HepG2 (cell line): ENCODE results near the gene LTB4R2. TPM values are rescaled to one million over a fixed set of nuclear protein-coding genes. Genes with fewer than 3 reads are reported as not detected.

Experiments used
- AHR ChIP-seq: IDR thresholded peaks from 2 replicates; pipeline ENCODE4 v1.6.1; 2018; ENCODE audit warnings: missing genetic modification reagents, missing compliant biosample characterization
- ATF4 ChIP-seq, 2 experiments: fragments of 450-650 bp in 1 of 2; sonication (generic) in 1 of 2; formaldehyde crosslinking; IDR thresholded peaks; 2 replicates each; pipeline versions ENCODE4 v1.5.0 to v1.8.0; 2020 to 2022; ENCODE audit warnings: mild to moderate bottlenecking in 1 of 2, missing genetic modification reagents in 1 of 2
- BCLAF1 ChIP-seq: fragments of 450-650 bp; IDR thresholded peaks from 2 replicates; pipeline ENCODE4 v1.6.1; 2017; ENCODE audit warnings: mild to moderate bottlenecking
- GABPB1 ChIP-seq: IDR thresholded peaks from 2 replicates; pipeline ENCODE4 v1.6.1; 2016; ENCODE audit warnings: mild to moderate bottlenecking, missing genetic modification reagents, moderate library complexity, missing compliant biosample characterization
- HBP1 ChIP-seq: IDR thresholded peaks from 2 replicates; pipeline ENCODE4 v1.6.1; 2016; ENCODE audit warnings: low read depth, control low read depth
- HDAC1 ChIP-seq: sonication (generic); formaldehyde crosslinking; IDR thresholded peaks from 2 replicates; pipeline ENCODE4 v1.5.1; 2020; ENCODE audit warnings: mild to moderate bottlenecking, missing genetic modification reagents
- IKZF1 ChIP-seq: fragments of 450-650 bp; IDR thresholded peaks from 2 replicates; pipeline ENCODE4 v1.7.1; 2016
- KDM1A ChIP-seq: IDR thresholded peaks from 2 replicates; pipeline ENCODE4 v1.6.1; 2016; ENCODE audit warnings: missing compliant biosample characterization
- NFKB2 ChIP-seq: sonication (generic); formaldehyde crosslinking; IDR thresholded peaks from 2 replicates; pipeline ENCODE4 v1.4.0; 2020; ENCODE audit warnings: missing genetic modification reagents, borderline replicate concordance
- NFYB ChIP-seq: sonication (generic); formaldehyde crosslinking; IDR thresholded peaks from 2 replicates; pipeline ENCODE4 v1.4.0; 2020; ENCODE audit warnings: missing genetic modification reagents
- PITX1 ChIP-seq: sonication (generic); formaldehyde crosslinking; IDR thresholded peaks from 2 replicates; pipeline ENCODE4 v1.5.1; 2020; ENCODE audit warnings: mild to moderate bottlenecking, missing genetic modification reagents
- POLR2AphosphoS5 ChIP-seq: IDR thresholded peaks from 2 replicates; pipeline ENCODE4 v1.6.1; 2012; ENCODE audit warnings: low read depth, low read length
- TEF ChIP-seq: sonication (generic); formaldehyde crosslinking; IDR thresholded peaks from 2 replicates; pipeline ENCODE4 v1.5.0; 2020; ENCODE audit warnings: missing genetic modification reagents
- TERF1 ChIP-seq: sonication (generic); formaldehyde crosslinking; IDR thresholded peaks from 2 replicates; pipeline ENCODE4 v1.8.0; 2022; ENCODE audit warnings: mild to moderate bottlenecking, missing genetic modification reagents, moderate library complexity
- ZBTB2 ChIP-seq: sonication (generic); formaldehyde crosslinking; IDR thresholded peaks from 2 replicates; pipeline ENCODE4 v1.8.0; 2022; ENCODE audit warnings: low read depth, missing genetic modification reagents
- ZFP36L1 ChIP-seq: sonication (generic); formaldehyde crosslinking; IDR thresholded peaks from 2 replicates; pipeline ENCODE4 v1.8.0; 2022; ENCODE audit warnings: mild to moderate bottlenecking, missing genetic modification reagents, moderate library complexity
- ZNF569 ChIP-seq: sonication (generic); formaldehyde crosslinking; IDR thresholded peaks from 2 replicates; pipeline ENCODE4 v1.5.0; 2020; ENCODE audit warnings: mild to moderate bottlenecking, missing genetic modification reagents, moderate library complexity, borderline replicate concordance
- ZNF674 ChIP-seq: sonication (generic); formaldehyde crosslinking; IDR thresholded peaks from 2 replicates; pipeline ENCODE4 v1.5.0; 2020; ENCODE audit warnings: low read depth, mild to moderate bottlenecking, missing genetic modification reagents
- ZNF691 ChIP-seq: sonication (generic); formaldehyde crosslinking; IDR thresholded peaks from 2 replicates; pipeline ENCODE4 v1.4.0; 2020; ENCODE audit warnings: missing genetic modification reagents, low read depth, mild to moderate bottlenecking, borderline replicate concordance
- polyA plus RNA-seq, 8 experiments: library from polyadenylated mRNA; depleted of rRNA in 3 of 8; stranded (reverse) in 7 of 8; unstranded in 1 of 8; fragments of >200 nt; fragmentation: Illumina TruSeq in 4 of 8; extraction: Trizol in 4 of 8; gene quantifications; 2 replicates each; pipeline versions ENCODE4 v1.2.1 to v1.2.3, GENCODE V29; 2011 to 2016; ENCODE audit warnings: low read depth in 4 of 8, missing spikeins in 1 of 8, mixed read lengths in 1 of 8; ENCODE audit not compliant: insufficient read depth in 1 of 8
- total RNA-seq, 5 experiments: library from RNA; depleted of rRNA; stranded (reverse); fragments of >200 nt; fragmentation: Illumina TruSeq; extraction: Trizol; gene quantifications; 2 replicates each; pipeline ENCODE4 v1.2.3, GENCODE V29; 2016; ENCODE audit warnings: low read depth in 1 of 5

The LTB4R2 gene
- total and polyA plus RNA-seq, 2 of the 13 experiments (the other 11 are each of a cell fraction or from before 2014, with no cell fraction given) = 3.9 to 6.9 TPM

- TF ChIP-seq ZNF674 (CRISPR knock-in tag) (0 out of 2 replicates have a peak, but pooled peaks have one; percentile 88), NFYB (peak; percentile 42; the same call in 1 of the 2 replicates), HBP1 (CRISPR knock-in tag) (peak; percentile 96), KDM1A (CRISPR knock-in tag) (peak; percentile 50; the same call in 1 of the 2 replicates), PITX1 (CRISPR knock-in tag) (peak; percentile 74), POLR2AphosphoS5 (peak; percentile 38), ZBTB2 (CRISPR knock-in tag) (no peak), HDAC1 (CRISPR knock-in tag) (no peak), TERF1 (CRISPR knock-in tag) (peak; percentile 83; the same call in 1 of the 2 replicates), NFKB2 (CRISPR knock-in tag) (peak; percentile 100), TEF (CRISPR knock-in tag) (peak; percentile 90; the same call in 1 of the 2 replicates), GABPB1 (CRISPR knock-in tag) (peak; percentile 94), ATF4 (CRISPR knock-in tag; IDR thresholded peaks at IDR 0.05) (no peak), IKZF1 (no peak), AHR (peak; percentile 78; the same call in 1 of the 2 replicates), ZNF569 (CRISPR knock-in tag) (no peak), ZNF691 (CRISPR knock-in tag) (peak; percentile 96), ZFP36L1 (CRISPR knock-in tag) (peak; percentile 97), BCLAF1 (no peak)
Measured at GRCh38 chr14:24315807-24316596, 6.1 kb downstream of the LTB4R2 start (continued).
